Left lung (tissue), 10 donors: ENCODE measurements around the gene OR3A3. TPM values are rescaled to one million over a fixed set of nuclear protein-coding genes. Genes with fewer than 3 reads are reported as not detected.
A peak's percentile ranks its signal among the peaks of the same experiment; 100 is the strongest.
"Not testable (repeated sequence)": the region's sequence is repeated elsewhere in the genome, so short reads cannot be mapped to it uniquely, and the experiment has no call there.

Source experiments
- ATAC-seq: fragments of 200-7000 bp; cut with Tn5 transposase; one replicate; pipeline ENCODE4 v1.9.1; 2020; ENCODE audit warnings: moderate library complexity
- DNase-seq, 4 donors: peaks; one replicate each; pipeline ENCODE4 v3.0.0-alpha.2; 2013 to 2020
- H3K27ac ChIP-seq, 2 donors: fragments of 200-600 bp; sonication (generic) in 1 of 2; one replicate each; pipeline versions ENCODE4 v1.5.0 to v1.8.0; 2020 to 2021
- H3K27me3 ChIP-seq, 2 donors: fragments of 200-600 bp; sonication (generic) in 1 of 2; one replicate each; pipeline versions ENCODE4 v1.5.0 to v1.8.0; 2020 to 2021
- H3K36me3 ChIP-seq, 2 donors: fragments of 200-600 bp; sonication (generic) in 1 of 2; one replicate each; pipeline versions ENCODE4 v1.5.0 to v1.8.0; 2020 to 2021
- H3K4me1 ChIP-seq, 2 donors: fragments of 200-600 bp; one replicate each; pipeline ENCODE4 v1.8.0; 2021
- H3K4me3 ChIP-seq, 2 donors: fragments of 200-600 bp; sonication (generic) in 1 of 2; one replicate each; pipeline versions ENCODE4 v1.5.0 to v1.8.0; 2020 to 2021; ENCODE audit warnings: mild to moderate bottlenecking in 1 of 2
- H3K9me3 ChIP-seq, 2 donors: fragments of 200-600 bp; sonication (generic) in 1 of 2; one replicate each; pipeline versions ENCODE4 v1.5.0 to v1.8.0; 2020 to 2021
- CTCF ChIP-seq, 2 donors: fragments of 200-600 bp; sonication (generic) in 1 of 2; IDR thresholded peaks; one replicate each; pipeline versions ENCODE4 v1.5.0 to v1.8.0; 2021; ENCODE audit warnings: antibody characterized with exemption in 2 of 2
- intact Hi-C, 2 donors: fragments of 100-400 bp; cut with DNase I; formaldehyde crosslinking; loops; one replicate each; pipeline versions ENCODE4 v1.11.2 to v1.14.2; 2022
- polyA plus RNA-seq, 6 donors: library from polyadenylated mRNA; unstranded; fragments of 120-200 nt; gene quantifications; one replicate each; pipeline ENCODE4 v1.2.1, GENCODE V29; 2013; ENCODE audit not compliant: insufficient read length in 6 of 6
- total RNA-seq, 2 donors: library from RNA; stranded (reverse); fragmentation: NEBNext Ultra II Directional; extraction: Animal tissue kit (Norgen Biotek cat#: 25700); gene quantifications; one replicate each; pipeline ENCODE4 v1.2.1, GENCODE V29; 2021
- donor health status: DM: no; HTN: yes; CAD: no.
- donor health status: DM: no; HTN: no; CAD: no.

OR3A3 gene
- total and polyA plus RNA-seq, 8 donors = 0.06 to 0.09 (median 0.07) TPM; not detected in 5

GRCh38 chr17:3447625-3448024 lies 36.5 kb downstream of the OR3A3 start:
- Histone ChIP-seq H3K4me1 (no peaks in the 10 kb centered on the region), H3K27ac (no peak overlapping the region), H3K9me3 (no peaks in the 10 kb centered on the region), H3K36me3 (no peaks in the 10 kb centered on the region), H3K4me3 (no peak overlapping the region), H3K27me3 (no peaks in the 10 kb centered on the region)
- no peak for ATAC-seq
- TF ChIP-seq CTCF (IDR thresholded peaks at IDR 0.05) = no peak
- DNase-seq = peak in 1 of 4 donors; percentile 5
- intact Hi-C loops = no loop called here

GRCh38 chr17:3448059-3448665 lies 37.0 kb downstream of the OR3A3 start:
- intact Hi-C loops = no loop called here
- Histone ChIP-seq H3K9me3 (no peaks in the 10 kb centered on the region), H3K4me1 (no peaks in the 10 kb centered on the region), H3K27me3 (no peaks in the 10 kb centered on the region), H3K27ac (no peak overlapping the region), H3K4me3 (no peak overlapping the region), H3K36me3 (no peaks in the 10 kb centered on the region)
- no peak for TF ChIP-seq CTCF (IDR thresholded peaks at IDR 0.05)
- ATAC-seq (no peak), DNase-seq (peak in 2 of 4 donors; percentile 27 to 52)

GRCh38 chr17:3466355-3466754 lies 55.2 kb downstream of the OR3A3 start:
- H3K27ac ChIP-seq, DNase-seq, intact Hi-C loops, H3K4me3 ChIP-seq, ATAC-seq, H3K9me3 ChIP-seq, H3K36me3 ChIP-seq, H3K4me1 ChIP-seq, H3K27me3 ChIP-seq: not testable (repeated sequence)

- H3K27ac ChIP-seq = no peak overlapping the region
- no peak for ATAC-seq
- no peaks in the 10 kb centered on the region for H3K27me3 ChIP-seq
- TF ChIP-seq CTCF (IDR thresholded peaks at IDR 0.05) = no peak
- H3K4me1 ChIP-seq = no peaks in the 10 kb centered on the region
- no peak for DNase-seq
- no peaks in the 10 kb centered on the region for H3K36me3 ChIP-seq
- H3K9me3 ChIP-seq = no peaks in the 10 kb centered on the region
- intact Hi-C loops = no loop called here
- H3K4me3 ChIP-seq = no peak overlapping the region
These were observed 58.4 kb downstream of the OR3A3 start for GRCh38 chr17:3469529-3469928.

GRCh38 chr17:3471599-3471998 lies 60.4 kb downstream of the OR3A3 start, which contains the start of gene SPATA22:
Gene SPATA22 (minus strand): TSS chr17:3471819. CDS start chr17:3469325, 2,494 bp downstream.
- Histone ChIP-seq H3K27me3 (no peaks in the 10 kb centered on the region), H3K4me1 (peaks cover 0 to 3% of the 10 kb centered on the region in 2 donors), H3K4me3 (no peak within 1 kb of the TSS), H3K27ac (no peak within 1 kb of the TSS), H3K36me3 (no peaks in the 10 kb centered on the region), H3K9me3 (no peaks in the 10 kb centered on the region)
- ATAC-seq (no peak), DNase-seq (no peak)
- TF ChIP-seq CTCF (IDR thresholded peaks at IDR 0.05) = no peak
- intact Hi-C loops = no loop called here

GRCh38 chr17:3472137-3472536 lies 61.0 kb downstream of the OR3A3 start:
- no peak for ATAC-seq
- Histone ChIP-seq H3K4me3 (no peak overlapping the region), H3K27me3 (no peaks in the 10 kb centered on the region), H3K36me3 (no peaks in the 10 kb centered on the region), H3K27ac (no peak overlapping the region), H3K9me3 (no peaks in the 10 kb centered on the region), H3K4me1 (peaks cover 0 to 3% of the 10 kb centered on the region in 2 donors)
- no peak for TF ChIP-seq CTCF (IDR thresholded peaks at IDR 0.05)
- intact Hi-C loops = no loop called here
- peak in 1 of 4 donors; percentile 69 for DNase-seq
